Activated T-helper 1 cell treated with anti-CD3 and anti-CD28 coated beads, Interleukin-12 subunit alpha, Interleukin-12 subunit beta, Interleukin-2, Interleukin-4 antibody, amounts not matched to agents 30 ng/mL and 10 ng/mL and 1 ng/mL, durations not matched to agents 14 hours and 24 hours and 36 hours (primary cell): ENCODE measurements around the gene ADGRF4. TPM values are rescaled to one million over a fixed set of nuclear protein-coding genes. Genes with fewer than 3 reads are reported as not detected.
"Not testable (repeated sequence)": the region's sequence is repeated elsewhere in the genome, so short reads cannot be mapped to it uniquely, and the experiment has no call there.

Source experiments
- DNase-seq: peaks from one replicate; pipeline ENCODE4 v3.0.0; 2021; ENCODE audit warnings: low spot score
- H3K27ac Mint-ChIP-seq: one replicate; pipeline ENCODE4 v1.8.0; 2021; ENCODE audit warnings: mild to moderate bottlenecking, mixed read lengths
- H3K27me3 Mint-ChIP-seq: one replicate; pipeline ENCODE4 v1.8.0; 2022; ENCODE audit warnings: mild to moderate bottlenecking, moderate library complexity, mixed read lengths; ENCODE audit not compliant: insufficient read depth
- H3K36me3 Mint-ChIP-seq: one replicate; pipeline ENCODE4 v1.8.0; 2021; ENCODE audit warnings: low read depth, mixed read lengths
- H3K4me1 Mint-ChIP-seq: one replicate; pipeline ENCODE4 v1.8.0; 2021; ENCODE audit warnings: low read depth, mixed read lengths
- H3K4me3 Mint-ChIP-seq: one replicate; pipeline ENCODE4 v1.8.0; 2021; ENCODE audit warnings: mild to moderate bottlenecking, moderate library complexity, mixed read lengths
- H3K9me3 Mint-ChIP-seq: one replicate; pipeline ENCODE4 v1.8.0; 2021; ENCODE audit warnings: mixed read lengths
- intact Hi-C: fragments of 100-400 bp; cut with micrococcal nuclease; formaldehyde crosslinking; loops from one replicate; pipeline ENCODE4 v1.15.1; 2024
- total RNA-seq: library from RNA; stranded (reverse); gene quantifications from 2 replicates; pipeline ENCODE4 v1.2.3, GENCODE V29; 2022

Gene ADGRF4
- total RNA-seq, 1 donor from 2014 or later = not detected

DNA sequence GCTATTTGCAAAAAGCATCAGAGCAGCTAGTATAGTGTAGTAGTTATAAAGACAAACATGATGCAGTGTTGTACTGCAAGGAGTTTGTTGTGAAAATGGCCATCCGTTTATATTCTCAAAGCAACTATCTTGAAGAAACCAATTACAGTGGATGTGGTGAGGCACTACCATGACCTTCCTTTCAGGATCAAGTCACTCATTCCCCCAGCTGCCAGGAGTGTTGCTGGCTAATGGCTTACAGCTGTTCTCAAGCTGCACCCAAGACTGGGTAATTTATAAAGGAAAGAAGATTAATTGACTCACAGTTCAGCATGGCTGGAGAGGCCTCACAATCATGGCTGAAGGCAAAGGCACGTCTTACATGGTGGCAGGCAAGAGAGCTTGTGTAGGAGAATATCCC, 29.0 kb downstream of the ADGRF4 start:
- no peaks in the 10 kb centered on the region for H3K4me1 Mint-ChIP-seq
- H3K4me3 Mint-ChIP-seq = no peak overlapping the region
- intact Hi-C loops = no loop called here
- H3K9me3 Mint-ChIP-seq = no peaks in the 10 kb centered on the region
- DNase-seq = no peak
- H3K27me3 Mint-ChIP-seq = no peaks in the 10 kb centered on the region
- H3K36me3 Mint-ChIP-seq = no peaks in the 10 kb centered on the region
- no peak overlapping the region for H3K27ac Mint-ChIP-seq

GRCh38 chr6:47729019-47729418, 30.6 kb downstream of the ADGRF4 start:
- Mint-ChIP-seq H3K36me3 (no peaks in the 10 kb centered on the region), H3K27ac (no peak overlapping the region), H3K4me1 (no peaks in the 10 kb centered on the region), H3K27me3 (peaks cover 5% of the 10 kb centered on the region), H3K9me3 (no peaks in the 10 kb centered on the region), H3K4me3 (no peak overlapping the region)
- DNase-seq = no peak
- intact Hi-C loops = no loop called here

DNA sequence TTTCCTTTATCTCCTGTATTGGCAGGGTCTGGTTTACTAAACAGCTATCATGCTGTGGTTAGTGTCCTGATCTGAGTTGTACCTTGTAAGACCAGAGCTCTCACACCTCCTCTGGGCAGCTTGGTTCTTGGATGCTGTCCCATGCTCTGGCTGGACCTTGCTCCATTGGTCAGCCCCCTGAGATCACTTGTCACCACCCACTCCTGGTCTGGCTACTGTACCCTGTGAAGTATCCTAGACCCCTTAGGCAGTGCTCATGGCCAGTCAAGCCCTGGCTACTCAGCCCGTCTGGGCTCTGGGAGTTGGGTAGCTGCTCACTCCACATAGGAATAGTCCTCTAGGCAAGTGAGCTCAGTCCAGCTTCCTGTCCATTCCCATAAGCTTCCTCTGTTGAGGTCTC, 31.1 kb downstream of the ADGRF4 start:
- Mint-ChIP-seq H3K36me3 (no peaks in the 10 kb centered on the region), H3K27ac (no peak overlapping the region)
- DNase-seq = no peak

GRCh38 chr6:47733879-47734558, 35.6 kb downstream of the ADGRF4 start:
- no peak for DNase-seq
- H3K9me3 Mint-ChIP-seq = no peaks in the 10 kb centered on the region
- H3K4me1 Mint-ChIP-seq = no peaks in the 10 kb centered on the region
- H3K27me3 Mint-ChIP-seq = peaks cover 11% of the 10 kb centered on the region
- H3K36me3 Mint-ChIP-seq = no peaks in the 10 kb centered on the region
- intact Hi-C loops = loop anchor here (1.0 kb wide), 2 partner anchors 103 to 320 kb away; no protein-coding TSS in a partner anchor
- H3K4me3 Mint-ChIP-seq = no peak overlapping the region
- no peak overlapping the region for H3K27ac Mint-ChIP-seq

More for the DNA sequence above, 31.1 kb downstream of the ADGRF4 start:
- no peaks in the 10 kb centered on the region for H3K9me3 Mint-ChIP-seq
- H3K4me3 Mint-ChIP-seq = no peak overlapping the region
- intact Hi-C loops = no loop called here
- no peaks in the 10 kb centered on the region for H3K4me1 Mint-ChIP-seq
- H3K27me3 Mint-ChIP-seq = peaks cover 5% of the 10 kb centered on the region

DNA sequence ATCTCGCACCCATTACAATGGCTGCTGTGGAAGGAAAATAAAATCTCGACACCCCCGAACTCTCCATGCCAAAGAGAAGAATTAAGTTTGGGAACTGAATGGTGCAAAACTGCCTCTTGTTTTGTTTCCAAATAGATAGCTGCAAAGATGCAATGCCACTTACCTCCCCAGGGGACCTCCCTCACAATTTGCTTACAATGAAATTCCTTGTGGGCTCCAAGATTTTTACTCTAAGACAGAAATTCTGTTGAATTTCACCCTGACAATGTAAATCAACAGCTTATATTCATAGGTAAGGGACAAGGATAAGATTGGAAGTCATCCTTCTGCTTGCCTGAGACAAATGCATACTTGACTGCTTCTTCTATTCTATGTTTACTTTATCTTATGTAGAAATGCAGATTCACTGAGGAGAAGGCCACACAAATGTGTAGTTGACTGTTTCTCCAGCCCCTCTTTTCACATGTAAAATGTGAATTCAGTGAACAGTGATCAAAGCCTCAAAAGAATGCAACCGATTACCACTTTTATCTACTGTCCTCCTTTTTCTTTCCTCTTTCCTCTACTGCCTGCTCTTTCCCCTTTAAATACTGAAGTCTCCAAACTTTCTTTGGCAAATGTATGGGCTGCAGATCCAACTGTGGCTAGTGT, 36.6 kb downstream of the ADGRF4 start:
- Mint-ChIP-seq H3K27ac (no peak overlapping the region), H3K27me3 (peaks cover 11% of the 10 kb centered on the region), H3K9me3 (no peaks in the 10 kb centered on the region), H3K4me3 (no peak overlapping the region), H3K36me3 (no peaks in the 10 kb centered on the region), H3K4me1 (no peaks in the 10 kb centered on the region)
- intact Hi-C loops = loop anchor here (1.0 kb wide), 2 partner anchors 104 to 321 kb away; no protein-coding TSS in a partner anchor
- no peak for DNase-seq

- H3K4me1 Mint-ChIP-seq = no peaks in the 10 kb centered on the region
- peaks cover 11% of the 10 kb centered on the region for H3K27me3 Mint-ChIP-seq
- no peaks in the 10 kb centered on the region for H3K36me3 Mint-ChIP-seq
- DNase-seq = no peak
- H3K9me3 Mint-ChIP-seq = no peaks in the 10 kb centered on the region
- H3K27ac Mint-ChIP-seq = no peak overlapping the region
- H3K4me3 Mint-ChIP-seq = no peak overlapping the region
- intact Hi-C loops = no loop called here
Measured at GRCh38 chr6:47736083-47736700, 37.8 kb downstream of the ADGRF4 start.

DNA sequence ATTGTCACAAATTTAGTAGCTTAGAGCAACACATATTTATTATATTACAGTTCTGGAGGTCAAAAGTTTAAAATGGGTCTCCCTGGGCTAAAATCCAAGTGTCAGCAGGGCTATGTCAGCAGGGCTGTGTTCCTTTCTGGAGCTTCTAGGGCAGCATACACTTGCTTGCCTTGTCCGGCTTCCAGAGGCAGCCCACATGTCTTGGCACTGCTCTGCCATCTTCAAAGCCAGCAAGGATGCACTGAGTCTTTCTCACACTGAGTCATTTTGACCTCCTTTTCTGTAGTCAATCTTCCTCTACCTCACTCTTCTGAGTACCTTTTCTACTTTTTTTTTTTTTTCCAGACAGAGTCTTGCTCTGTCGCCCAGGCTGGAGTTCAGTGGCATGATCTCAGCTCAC, 39.0 kb downstream of the ADGRF4 start:
- H3K36me3 Mint-ChIP-seq = no peaks in the 10 kb centered on the region
- no peak overlapping the region for H3K27ac Mint-ChIP-seq
- H3K9me3 Mint-ChIP-seq = no peaks in the 10 kb centered on the region
- peaks cover 15% of the 10 kb centered on the region for H3K27me3 Mint-ChIP-seq
- DNase-seq = no peak
- intact Hi-C loops = no loop called here
- peaks cover 10% of the 10 kb centered on the region for H3K4me1 Mint-ChIP-seq
- no peak overlapping the region for H3K4me3 Mint-ChIP-seq

- no peak for DNase-seq
- intact Hi-C loops = no loop called here
- Mint-ChIP-seq H3K9me3 (no peaks in the 10 kb centered on the region), H3K36me3 (no peaks in the 10 kb centered on the region), H3K27me3 (peaks cover 8% of the 10 kb centered on the region), H3K4me1 (peaks cover 10% of the 10 kb centered on the region), H3K4me3 (no peak overlapping the region), H3K27ac (no peak overlapping the region)
Measured at GRCh38 chr6:47740714-47741113, 42.3 kb downstream of the ADGRF4 start.

GRCh38 chr6:47741807-47742206, 43.4 kb downstream of the ADGRF4 start:
- Mint-ChIP-seq H3K36me3 (no peaks in the 10 kb centered on the region), H3K27me3 (peaks cover 5% of the 10 kb centered on the region), H3K4me1 (peaks cover 10% of the 10 kb centered on the region), H3K27ac (no peak overlapping the region), H3K4me3 (no peak overlapping the region), H3K9me3 (no peaks in the 10 kb centered on the region)
- DNase-seq = no peak
- intact Hi-C loops = no loop called here

DNA sequence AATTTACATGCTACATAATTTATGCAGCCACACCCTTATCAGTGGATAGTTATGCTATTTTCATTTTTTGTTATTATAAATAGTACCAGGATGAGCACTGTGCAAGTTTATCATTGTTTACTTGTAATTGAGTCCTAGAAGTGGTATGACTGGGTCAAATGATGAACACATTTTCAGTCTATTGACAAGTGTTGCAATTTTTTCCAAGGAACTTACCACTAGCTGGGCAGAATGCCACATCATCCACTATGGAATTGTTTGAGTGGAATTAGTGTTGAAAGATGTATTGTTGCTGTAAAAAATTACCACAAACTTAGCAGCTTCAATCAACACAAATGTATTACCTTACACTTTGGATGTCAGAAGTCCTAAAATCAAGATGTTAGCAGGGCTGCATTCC, 45.4 kb downstream of the ADGRF4 start:
- Mint-ChIP-seq H3K27me3 (peaks cover 4% of the 10 kb centered on the region), H3K9me3 (no peaks in the 10 kb centered on the region), H3K4me1 (peaks cover 10% of the 10 kb centered on the region), H3K36me3 (no peaks in the 10 kb centered on the region), H3K27ac (no peak overlapping the region), H3K4me3 (no peak overlapping the region)
- DNase-seq = no peak
- intact Hi-C loops = no loop called here

DNA sequence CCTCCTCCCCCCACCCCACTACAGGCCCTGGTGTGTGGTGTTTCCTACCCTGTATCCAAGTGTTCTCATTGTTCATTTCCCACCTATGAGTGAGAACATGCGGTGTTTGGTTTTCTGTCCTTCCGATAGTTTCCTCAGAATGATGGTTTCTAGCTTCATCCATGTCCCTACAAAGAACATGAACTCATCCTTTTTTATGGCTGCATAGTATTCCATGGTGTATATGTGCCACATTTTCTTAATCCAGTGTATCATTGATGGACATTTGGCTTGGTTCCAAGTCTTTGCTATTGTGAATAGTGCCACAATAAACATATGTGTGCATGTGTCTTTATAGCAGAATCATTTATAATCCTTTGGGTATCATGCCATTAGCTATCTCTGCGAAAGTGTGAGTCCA, 46.9 kb downstream of the ADGRF4 start:
- H3K4me1 Mint-ChIP-seq = peaks cover 10% of the 10 kb centered on the region
- H3K36me3 Mint-ChIP-seq, intact Hi-C loops, H3K4me3 Mint-ChIP-seq, H3K27me3 Mint-ChIP-seq, H3K9me3 Mint-ChIP-seq, H3K27ac Mint-ChIP-seq, DNase-seq: not testable (repeated sequence)

- DNase-seq = no peak
- H3K27me3 Mint-ChIP-seq = no peaks in the 10 kb centered on the region
- H3K4me3 Mint-ChIP-seq = no peak overlapping the region
- intact Hi-C loops = no loop called here
- H3K27ac Mint-ChIP-seq = no peak overlapping the region
- H3K36me3 Mint-ChIP-seq = no peaks in the 10 kb centered on the region
- H3K9me3 Mint-ChIP-seq = no peaks in the 10 kb centered on the region
- no peaks in the 10 kb centered on the region for H3K4me1 Mint-ChIP-seq
Measured at GRCh38 chr6:47749757-47750156, 51.4 kb downstream of the ADGRF4 start.

DNA sequence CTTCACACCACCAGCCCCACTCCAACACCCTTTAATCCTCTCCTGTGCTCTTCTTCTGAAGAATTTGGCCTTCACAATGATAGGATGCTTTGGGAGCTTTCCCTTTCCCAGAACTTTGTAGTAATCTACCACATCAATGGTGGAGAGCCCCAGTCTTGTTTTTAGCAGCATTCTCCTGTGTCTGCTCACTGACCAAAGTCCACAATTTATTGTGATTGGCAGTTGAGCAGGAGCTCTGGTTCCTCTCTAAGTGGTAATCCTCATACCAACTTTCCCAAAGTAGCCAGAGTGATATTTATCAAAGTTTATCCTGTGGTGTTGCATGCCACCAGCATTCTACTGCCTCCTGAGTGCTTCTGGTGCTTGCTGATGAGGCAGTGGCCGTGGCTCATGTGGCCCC, 54.4 kb downstream of the ADGRF4 start:
- Mint-ChIP-seq H3K27ac (no peak overlapping the region), H3K36me3 (no peaks in the 10 kb centered on the region), H3K4me1 (no peaks in the 10 kb centered on the region), H3K9me3 (no peaks in the 10 kb centered on the region), H3K4me3 (no peak overlapping the region), H3K27me3 (no peaks in the 10 kb centered on the region)
- intact Hi-C loops = no loop called here
- no peak for DNase-seq
